Skin of body (tissue), 2 donors: ENCODE measurements around the gene RABGGTA. TPM values are rescaled to one million over a fixed set of nuclear protein-coding genes. Genes with fewer than 3 reads are reported as not detected.

Source experiments
- DNase-seq: peaks from one replicate; lab custom pipeline; 2025; lab: John Stamatoyannopoulos, UW
- total RNA-seq: library from RNA; depleted of rRNA; stranded (reverse); fragments of >200 nt; gene quantifications from one replicate; pipeline ENCODE4 v1.2.3, GENCODE V29; 2014

RABGGTA gene
- total RNA-seq, 1 donor from 2014 or later = 13.2 TPM

GRCh38 chr14:24280797-24281460 lies 9.5 kb upstream of the RABGGTA start:
- DNase-seq = no peak

DNA sequence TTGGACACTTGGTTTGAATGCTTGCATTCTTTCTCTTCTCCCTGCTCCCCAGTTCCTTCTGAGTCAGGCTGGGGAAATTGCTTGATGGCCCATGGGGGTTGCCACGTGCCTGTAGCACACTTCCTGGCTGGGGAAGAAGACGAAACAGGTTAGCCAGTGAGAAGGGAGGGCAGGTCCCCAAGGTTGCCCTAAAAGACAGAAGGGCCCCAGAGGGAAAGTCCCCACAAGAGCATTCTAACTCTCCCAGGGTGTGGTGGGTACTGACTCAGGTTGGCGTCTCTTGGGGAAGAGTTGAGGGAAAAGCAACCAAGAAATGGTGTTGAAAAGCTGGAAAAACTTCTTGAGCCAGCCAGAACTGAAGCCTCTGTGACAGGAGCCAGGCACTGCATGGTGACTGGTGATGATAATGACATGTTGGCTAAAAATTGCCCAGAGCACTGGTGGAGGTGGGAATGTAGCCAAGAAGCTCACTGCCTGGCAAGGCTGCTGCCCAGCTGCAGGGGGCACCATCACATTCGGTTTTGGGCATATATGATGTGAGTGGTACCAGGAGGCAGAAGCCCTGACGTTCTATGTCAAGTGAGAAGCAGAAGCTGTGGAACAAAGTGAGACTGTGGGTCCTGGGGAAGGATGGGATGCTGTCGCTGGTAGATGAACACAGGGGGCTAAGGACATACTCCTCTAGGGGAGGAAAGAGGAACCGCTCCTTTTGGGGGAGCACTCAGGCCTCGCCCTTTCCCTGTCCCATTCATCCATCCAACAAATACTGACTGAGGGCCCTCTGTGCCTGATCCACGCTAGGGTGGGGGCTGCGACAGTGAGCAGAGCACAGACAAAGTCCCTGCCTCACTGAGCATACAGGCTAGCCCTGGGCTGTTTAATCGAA lies 8.1 kb upstream of the RABGGTA start:
- no peak for DNase-seq

- DNase-seq = no peak
Measured at GRCh38 chr14:24278424-24278823, 7.0 kb upstream of the RABGGTA start.

- no peak for DNase-seq
Measured at GRCh38 chr14:24277606-24278321, 6.4 kb upstream of the RABGGTA start.

- DNase-seq = no peak
Measured at GRCh38 chr14:24277071-24277470, 5.7 kb upstream of the RABGGTA start.

GRCh38 chr14:24274101-24274543 lies 2.7 kb upstream of the RABGGTA start:
- peak; percentile 14 for DNase-seq

DNA sequence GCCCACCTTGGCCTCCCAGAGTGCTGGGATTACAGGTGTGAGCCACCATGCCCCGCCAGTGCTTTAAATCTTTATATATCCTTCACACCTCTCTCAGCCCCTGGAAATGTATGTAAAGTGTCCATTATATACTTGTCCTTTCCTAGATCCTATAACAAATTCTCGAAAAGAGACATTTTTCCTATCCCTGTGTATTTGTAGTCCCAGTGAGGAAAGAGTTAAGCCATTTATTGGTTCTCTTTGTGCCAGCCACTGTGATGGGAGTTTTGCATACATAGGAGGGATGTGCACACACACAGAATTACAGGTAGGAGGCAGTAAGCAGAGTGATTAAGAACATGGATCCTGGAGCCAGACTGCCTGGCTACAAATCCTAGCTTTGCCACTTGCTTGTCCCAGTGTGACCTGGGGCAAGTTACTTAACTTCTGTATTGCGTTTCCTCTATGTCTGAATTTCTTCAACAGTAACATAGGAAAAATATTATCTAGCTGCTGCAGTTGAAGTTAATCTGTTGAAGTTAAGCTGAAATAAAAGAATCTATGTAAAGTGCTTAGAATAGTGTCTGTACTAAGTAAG lies 2.1 kb upstream of the RABGGTA start:
- DNase-seq = no peak

- DNase-seq = no peak
Measured at GRCh38 chr14:24272467-24272866, 1.1 kb upstream of the RABGGTA start.

DNA sequence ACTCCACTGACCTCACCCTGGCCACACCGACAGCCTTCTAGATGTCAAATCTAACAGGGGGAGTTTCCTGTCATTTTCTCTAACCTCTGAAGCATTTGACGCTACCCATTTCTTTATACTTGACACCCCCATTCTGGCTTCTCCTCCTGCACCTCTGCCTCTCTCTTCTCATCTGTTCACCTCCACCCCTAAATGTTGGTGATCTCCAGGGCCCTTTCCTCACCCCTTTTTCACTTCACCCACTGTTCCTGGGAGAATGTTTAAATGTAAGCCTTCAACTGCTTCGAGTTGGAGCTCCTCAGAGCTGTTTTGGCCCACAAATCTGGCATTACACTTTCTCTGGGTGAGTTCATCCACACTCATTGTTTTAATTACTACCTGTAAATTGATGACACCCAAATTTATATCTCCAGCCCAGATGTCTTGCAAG lies 452 bp upstream of the RABGGTA start:
- no peak for DNase-seq

GRCh38 chr14:24270537-24271133 lies 762 bp downstream of the RABGGTA start:
- DNase-seq = no peak

- DNase-seq = no peak
Measured at GRCh38 chr14:24269910-24270536, 1.4 kb downstream of the RABGGTA start.

GRCh38 chr14:24269368-24269767 lies 2.0 kb downstream of the RABGGTA start:
- DNase-seq = no peak

DNA sequence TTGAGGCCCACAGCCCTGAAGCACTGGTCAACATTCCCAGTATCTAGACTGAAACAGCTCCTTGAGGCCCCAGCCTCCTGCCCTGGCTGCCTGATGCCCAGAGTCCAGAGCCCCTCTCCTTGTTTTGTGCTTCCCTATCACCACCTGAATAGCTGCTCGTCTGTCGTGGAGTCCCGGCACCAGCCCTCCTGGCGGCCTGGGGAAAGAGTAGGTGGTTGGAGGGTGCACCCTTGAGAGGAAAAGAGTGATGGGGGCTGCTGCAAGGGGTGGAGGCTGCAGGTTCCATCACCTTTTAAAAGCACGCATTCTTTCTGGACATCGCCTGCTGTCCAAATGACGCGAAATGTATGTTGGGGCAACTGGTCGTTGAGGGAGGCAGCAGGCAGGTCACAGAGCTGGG lies 3.2 kb downstream of the RABGGTA start:
- no peak for DNase-seq

- DNase-seq = no peak
Measured at GRCh38 chr14:24267516-24267915, 3.9 kb downstream of the RABGGTA start.

- no peak for DNase-seq
Measured at GRCh38 chr14:24266344-24267244, 4.8 kb downstream of the RABGGTA start.

GRCh38 chr14:24264298-24264697 lies 7.1 kb downstream of the RABGGTA start:
- DNase-seq = no peak

DNA sequence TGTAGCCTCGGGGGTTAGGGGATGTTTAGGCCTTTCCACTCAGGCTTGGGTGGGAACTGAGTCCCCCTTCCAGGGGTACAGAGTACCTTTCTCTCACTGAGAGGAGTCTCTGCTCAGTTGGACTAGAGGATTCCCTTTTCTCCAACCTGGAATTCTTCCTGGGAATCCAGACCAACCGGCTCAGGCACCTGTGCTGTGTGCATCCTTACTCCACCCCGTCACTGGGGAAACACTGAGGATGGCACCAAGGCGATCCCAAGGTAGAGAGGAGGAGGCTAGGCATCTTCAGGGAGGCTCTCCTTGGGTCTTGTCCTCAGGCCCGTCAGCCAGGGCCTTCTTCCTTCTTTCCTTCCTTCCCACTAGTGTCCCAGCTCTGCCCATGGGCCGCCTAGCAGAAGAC lies 7.5 kb downstream of the RABGGTA start:
- DNase-seq = no peak

- DNase-seq = no peak
Measured at GRCh38 chr14:24262821-24263733, 8.3 kb downstream of the RABGGTA start, which contains the start of gene TGM1. TSS of gene TGM1 (minus strand) at chr14:24263177. CDS start at chr14:24262352, 825 bp downstream.

GRCh38 chr14:24261969-24262327 lies 9.4 kb downstream of the RABGGTA start:
- DNase-seq = no peak
